PFSK-1 (cell line): ENCODE results near the gene SRPX.

Source experiments
- POLR2AphosphoS5 ChIP-seq: IDR thresholded peaks from 2 replicates; pipeline ENCODE4 v1.6.1; 2012; ENCODE audit warnings: low read depth, mild to moderate bottlenecking, control low read depth, low read length, moderate library complexity
- REST ChIP-seq, 2 experiments: IDR thresholded peaks; 2 replicates each; pipeline versions ENCODE4 v1.6.1 to v1.8.0; 2011 to 2012; ENCODE audit warnings: low read depth in 2 of 2, low read length in 2 of 2, control low read depth in 1 of 2, inconsistent platforms in 1 of 2, mild to moderate bottlenecking in 1 of 2, moderate library complexity in 1 of 2; ENCODE audit not compliant: insufficient read depth in 1 of 2
- SIN3A ChIP-seq: IDR thresholded peaks from 2 replicates; pipeline ENCODE4 v1.6.1; 2012; ENCODE audit warnings: mild to moderate bottlenecking, low read length, moderate library complexity, borderline replicate concordance; ENCODE audit not compliant: insufficient read depth
- TAF1 ChIP-seq: IDR thresholded peaks from 2 replicates; pipeline ENCODE4 v1.6.1; 2012; ENCODE audit warnings: low read length, control low read depth, borderline replicate concordance; ENCODE audit not compliant: insufficient read depth

- TF ChIP-seq REST (IDR thresholded peaks at IDR 0.05; ENCODE audit: insufficient read depth in 1 of 2, low read depth in 2 of 2, low read length in 2 of 2) = no peak
- TF ChIP-seq SIN3A = no peak
- no peak for TF ChIP-seq POLR2AphosphoS5
- TF ChIP-seq TAF1 = no peak
Measured at GRCh38 chrX:38211891-38212635, 8.6 kb downstream of the SRPX start.
